ENCODE results near the gene CMIP.

DNA sequence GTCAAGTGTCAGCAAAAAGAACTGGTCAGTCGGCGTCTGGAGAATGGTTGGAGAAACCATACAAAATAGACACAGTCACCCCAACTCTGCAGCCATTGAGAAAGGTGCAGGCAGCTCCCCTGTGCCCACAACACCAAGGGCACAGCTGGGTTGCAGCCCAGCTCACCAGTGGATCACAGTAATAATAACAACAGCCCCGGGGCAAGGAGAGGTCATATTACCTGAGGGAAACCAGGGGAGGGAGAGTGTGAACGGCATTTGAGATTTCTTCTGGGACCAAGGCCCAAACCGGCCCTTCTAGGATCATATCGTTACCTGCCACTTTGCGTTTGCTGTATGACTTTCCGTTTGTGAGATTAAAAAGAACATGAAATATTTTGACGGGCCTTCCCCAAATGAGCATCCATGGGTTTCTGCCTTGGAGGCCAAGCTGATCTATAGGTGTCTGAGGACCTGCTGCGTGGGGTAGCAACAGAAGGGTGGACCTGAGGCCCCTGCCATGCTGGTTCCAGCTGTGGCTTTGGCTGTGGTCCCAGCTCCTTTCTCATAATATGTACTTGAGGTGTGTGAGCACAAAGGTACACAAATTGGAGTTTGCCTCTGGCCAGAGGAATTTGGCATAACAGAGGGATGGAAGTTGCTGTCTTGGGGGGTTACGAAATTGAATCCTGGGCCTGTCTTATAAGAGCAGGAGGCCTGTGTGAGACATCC lies 154.6 kb downstream of the CMIP start:
- TF ChIP-seq, protein P1, sequence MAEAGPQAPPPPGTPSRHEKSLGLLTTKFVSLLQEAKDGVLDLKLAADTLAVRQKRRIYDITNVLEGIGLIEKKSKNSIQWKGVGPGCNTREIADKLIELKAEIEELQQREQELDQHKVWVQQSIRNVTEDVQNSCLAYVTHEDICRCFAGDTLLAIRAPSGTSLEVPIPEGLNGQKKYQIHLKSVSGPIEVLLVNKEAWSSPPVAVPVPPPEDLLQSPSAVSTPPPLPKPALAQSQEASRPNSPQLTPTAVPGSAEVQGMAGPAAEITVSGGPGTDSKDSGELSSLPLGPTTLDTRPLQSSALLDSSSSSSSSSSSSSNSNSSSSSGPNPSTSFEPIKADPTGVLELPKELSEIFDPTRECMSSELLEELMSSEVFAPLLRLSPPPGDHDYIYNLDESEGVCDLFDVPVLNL (CRISPR knock-in tag; IDR thresholded peaks at IDR 0.05; ENCODE audit: borderline replicate concordance, low read depth) = no peak
- TF ChIP-seq, protein P2, sequence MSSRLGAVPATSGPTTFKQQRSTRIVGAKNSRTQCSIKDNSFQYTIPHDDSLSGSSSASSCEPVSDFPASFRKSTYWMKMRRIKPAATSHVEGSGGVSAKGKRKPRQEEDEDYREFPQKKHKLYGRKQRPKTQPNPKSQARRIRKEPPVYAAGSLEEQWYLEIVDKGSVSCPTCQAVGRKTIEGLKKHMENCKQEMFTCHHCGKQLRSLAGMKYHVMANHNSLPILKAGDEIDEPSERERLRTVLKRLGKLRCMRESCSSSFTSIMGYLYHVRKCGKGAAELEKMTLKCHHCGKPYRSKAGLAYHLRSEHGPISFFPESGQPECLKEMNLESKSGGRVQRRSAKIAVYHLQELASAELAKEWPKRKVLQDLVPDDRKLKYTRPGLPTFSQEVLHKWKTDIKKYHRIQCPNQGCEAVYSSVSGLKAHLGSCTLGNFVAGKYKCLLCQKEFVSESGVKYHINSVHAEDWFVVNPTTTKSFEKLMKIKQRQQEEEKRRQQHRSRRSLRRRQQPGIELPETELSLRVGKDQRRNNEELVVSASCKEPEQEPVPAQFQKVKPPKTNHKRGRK (CRISPR knock-in tag; IDR thresholded peaks at IDR 0.05; ENCODE audit: borderline replicate concordance) = no peak
- no peak for TF ChIP-seq NFATC4 (CRISPR knock-in tag; IDR thresholded peaks at IDR 0.05)
- TF ChIP-seq SMAD3 (CRISPR knock-in tag; IDR thresholded peaks at IDR 0.05; ENCODE audit: borderline replicate concordance) = no peak
- TF ChIP-seq, protein P3, sequence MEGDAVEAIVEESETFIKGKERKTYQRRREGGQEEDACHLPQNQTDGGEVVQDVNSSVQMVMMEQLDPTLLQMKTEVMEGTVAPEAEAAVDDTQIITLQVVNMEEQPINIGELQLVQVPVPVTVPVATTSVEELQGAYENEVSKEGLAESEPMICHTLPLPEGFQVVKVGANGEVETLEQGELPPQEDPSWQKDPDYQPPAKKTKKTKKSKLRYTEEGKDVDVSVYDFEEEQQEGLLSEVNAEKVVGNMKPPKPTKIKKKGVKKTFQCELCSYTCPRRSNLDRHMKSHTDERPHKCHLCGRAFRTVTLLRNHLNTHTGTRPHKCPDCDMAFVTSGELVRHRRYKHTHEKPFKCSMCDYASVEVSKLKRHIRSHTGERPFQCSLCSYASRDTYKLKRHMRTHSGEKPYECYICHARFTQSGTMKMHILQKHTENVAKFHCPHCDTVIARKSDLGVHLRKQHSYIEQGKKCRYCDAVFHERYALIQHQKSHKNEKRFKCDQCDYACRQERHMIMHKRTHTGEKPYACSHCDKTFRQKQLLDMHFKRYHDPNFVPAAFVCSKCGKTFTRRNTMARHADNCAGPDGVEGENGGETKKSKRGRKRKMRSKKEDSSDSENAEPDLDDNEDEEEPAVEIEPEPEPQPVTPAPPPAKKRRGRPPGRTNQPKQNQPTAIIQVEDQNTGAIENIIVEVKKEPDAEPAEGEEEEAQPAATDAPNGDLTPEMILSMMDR (IDR thresholded peaks at IDR 0.05) = no peak
- no peak for TF ChIP-seq ZNF263 (CRISPR knock-in tag; IDR thresholded peaks at IDR 0.05; ENCODE audit: low read depth)
- TF ChIP-seq, protein P4, sequence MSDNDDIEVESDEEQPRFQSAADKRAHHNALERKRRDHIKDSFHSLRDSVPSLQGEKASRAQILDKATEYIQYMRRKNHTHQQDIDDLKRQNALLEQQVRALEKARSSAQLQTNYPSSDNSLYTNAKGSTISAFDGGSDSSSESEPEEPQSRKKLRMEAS (CRISPR knock-in tag; IDR thresholded peaks at IDR 0.05) = no peak
- no peak for TF ChIP-seq KAT7 (CRISPR knock-in tag; IDR thresholded peaks at IDR 0.05; ENCODE audit: borderline replicate concordance)
- TF ChIP-seq JUN (CRISPR knock-in tag; IDR thresholded peaks at IDR 0.05) = no peak
- TF ChIP-seq, protein P5, sequence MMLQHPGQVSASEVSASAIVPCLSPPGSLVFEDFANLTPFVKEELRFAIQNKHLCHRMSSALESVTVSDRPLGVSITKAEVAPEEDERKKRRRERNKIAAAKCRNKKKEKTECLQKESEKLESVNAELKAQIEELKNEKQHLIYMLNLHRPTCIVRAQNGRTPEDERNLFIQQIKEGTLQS (CRISPR knock-in tag; conservative IDR thresholded peaks at IDR 0.05) = no peak
- TF ChIP-seq CREB1 (CRISPR knock-in tag; IDR thresholded peaks at IDR 0.05) = no peak
- no peak for TF ChIP-seq NFYB (CRISPR knock-in tag; conservative IDR thresholded peaks at IDR 0.05; ENCODE audit: low read depth)
- no peak for TF ChIP-seq ETV6 (CRISPR knock-in tag; IDR thresholded peaks at IDR 0.05)

Measured in WTC11 (cell line).